NK-92 treated with Interleukin-12 subunit alpha and Interleukin-12 subunit beta, amount 100 ng/mL, for 24 hours (cell line): ENCODE measurements around the gene PIK3CD.
A peak's percentile ranks its signal among the peaks of the same experiment; 100 is the strongest.
"Not testable (repeated sequence)": the region's sequence is repeated elsewhere in the genome, so short reads cannot be mapped to it uniquely, and the experiment has no call there.

ENCODE experiments used
- DNase-seq: peaks from one replicate; lab custom pipeline; 2025; lab: John Stamatoyannopoulos, UW

Gene PIK3CD

GRCh38 chr1:9621032-9621431 is 30.5 kb upstream of the PIK3CD start:
- DNase-seq = no peak

- no peak for DNase-seq
Observed at GRCh38 chr1:9624081-9624480, 27.4 kb upstream of the PIK3CD start.

- not testable (repeated sequence) for DNase-seq
Observed at GRCh38 chr1:9625030-9625429, 26.5 kb upstream of the PIK3CD start.

GRCh38 chr1:9626201-9626608 is 25.3 kb upstream of the PIK3CD start:
- no peak for DNase-seq

DNA sequence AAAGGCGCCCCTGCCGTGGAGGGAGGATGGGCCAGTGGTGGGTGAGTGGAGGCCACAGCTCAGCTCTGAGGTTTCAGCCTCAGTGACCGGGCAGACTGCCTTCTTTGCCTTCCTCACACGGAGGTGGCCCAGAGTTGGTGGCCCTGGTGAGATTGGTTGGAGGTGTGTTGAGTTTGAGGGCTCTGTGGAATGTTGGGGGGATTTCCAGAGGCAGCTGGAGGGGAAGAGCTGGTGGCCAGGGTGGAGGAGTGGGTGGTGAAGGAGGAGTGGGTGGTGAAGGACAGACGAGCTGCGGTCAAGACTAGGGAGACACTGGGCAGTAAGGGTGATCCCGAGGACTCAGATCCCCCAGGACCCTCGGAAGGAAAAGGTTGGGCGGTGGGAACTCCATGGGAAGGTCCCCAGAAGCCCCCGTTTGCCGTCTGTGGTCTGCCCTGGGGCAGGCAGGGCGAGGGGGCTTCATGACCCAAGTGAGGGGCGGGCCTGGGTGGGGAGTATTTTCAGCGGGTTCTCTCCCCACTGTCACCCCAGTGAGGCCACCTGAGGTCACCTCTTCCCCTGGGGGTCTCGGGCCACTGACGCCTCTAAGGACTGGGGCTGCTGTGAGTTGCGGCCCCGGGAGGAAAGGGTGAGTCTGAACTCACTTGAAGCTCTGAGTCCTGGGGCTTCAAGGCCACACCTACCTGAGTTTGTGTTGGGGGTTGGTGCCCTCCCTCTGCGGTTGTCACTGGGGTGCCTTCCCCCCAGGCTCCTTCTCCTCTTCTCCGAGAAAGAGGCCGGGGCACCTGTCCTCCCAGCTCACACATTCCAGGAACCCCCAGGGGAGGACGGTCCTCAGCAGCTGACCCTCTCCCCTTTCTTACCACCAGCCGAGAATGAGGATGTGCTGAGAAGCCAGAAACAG is 22.7 kb upstream of the PIK3CD start:
- DNase-seq = peak; percentile 82

- peak; percentile 83 for DNase-seq
Observed at GRCh38 chr1:9629445-9630201, 21.9 kb upstream of the PIK3CD start.

- DNase-seq = peak; percentile 48
Observed at GRCh38 chr1:9630331-9631111, 21.0 kb upstream of the PIK3CD start.

DNA sequence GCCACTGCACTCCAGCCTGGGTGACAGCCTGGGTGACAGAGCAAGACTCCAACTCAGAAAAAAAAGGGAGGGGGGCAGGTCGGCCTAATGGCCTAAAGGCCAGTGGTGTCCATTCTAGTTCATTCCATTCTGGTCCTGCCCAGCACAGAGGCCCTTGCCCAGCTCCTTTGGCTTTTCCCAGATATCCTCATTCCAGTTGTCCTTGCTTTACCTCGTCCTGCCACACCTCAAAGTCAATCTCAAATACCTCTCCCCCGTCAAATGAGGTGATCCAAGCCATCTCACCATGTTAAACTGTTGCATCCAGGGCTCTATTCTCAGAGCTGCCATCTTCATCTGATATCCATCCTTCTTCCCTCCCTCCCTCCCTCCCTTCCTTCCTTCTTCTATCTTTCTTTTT is 19.9 kb upstream of the PIK3CD start:
- DNase-seq = no peak

DNA sequence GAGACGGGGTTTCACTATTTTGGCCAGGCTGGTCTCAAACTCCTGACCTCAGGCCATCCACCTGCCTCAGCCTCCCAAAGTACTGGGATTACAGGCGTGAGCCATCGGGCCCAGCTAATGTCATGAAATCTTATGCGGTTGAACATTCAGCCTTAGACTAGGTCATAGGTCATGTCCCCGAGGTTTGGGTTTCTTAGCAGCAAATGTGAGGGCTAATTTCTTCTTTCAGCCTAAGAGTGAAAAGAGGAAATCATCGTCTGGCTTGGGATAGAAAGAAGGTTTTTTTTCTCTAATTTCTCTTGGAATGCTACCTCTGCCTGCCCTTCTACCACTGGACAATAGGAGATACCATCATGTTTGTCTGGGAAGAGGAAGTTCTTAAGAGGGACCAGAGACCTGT is 18.0 kb upstream of the PIK3CD start:
- DNase-seq = no peak

DNA sequence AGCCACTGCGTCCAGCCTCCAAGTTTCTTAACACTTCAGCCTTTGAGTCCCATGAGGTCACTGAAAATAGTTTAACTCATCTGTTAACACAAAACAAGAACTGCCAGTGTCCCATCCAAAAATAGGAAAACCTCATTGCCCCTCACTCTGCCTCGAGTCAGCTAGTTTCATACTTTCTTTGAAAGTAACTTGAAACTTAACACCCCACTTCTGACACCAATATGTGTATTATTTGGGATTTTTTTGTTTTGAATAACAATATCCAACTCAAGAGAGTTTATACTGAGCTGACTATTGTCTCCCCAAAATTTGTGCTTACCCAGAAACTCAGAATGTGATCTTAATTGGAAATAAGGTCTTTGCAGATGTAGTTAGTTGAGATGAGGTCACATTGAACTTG is 16.9 kb upstream of the PIK3CD start:
- DNase-seq = no peak

- DNase-seq = no peak
Observed at GRCh38 chr1:9639227-9639626, 12.3 kb upstream of the PIK3CD start.

DNA sequence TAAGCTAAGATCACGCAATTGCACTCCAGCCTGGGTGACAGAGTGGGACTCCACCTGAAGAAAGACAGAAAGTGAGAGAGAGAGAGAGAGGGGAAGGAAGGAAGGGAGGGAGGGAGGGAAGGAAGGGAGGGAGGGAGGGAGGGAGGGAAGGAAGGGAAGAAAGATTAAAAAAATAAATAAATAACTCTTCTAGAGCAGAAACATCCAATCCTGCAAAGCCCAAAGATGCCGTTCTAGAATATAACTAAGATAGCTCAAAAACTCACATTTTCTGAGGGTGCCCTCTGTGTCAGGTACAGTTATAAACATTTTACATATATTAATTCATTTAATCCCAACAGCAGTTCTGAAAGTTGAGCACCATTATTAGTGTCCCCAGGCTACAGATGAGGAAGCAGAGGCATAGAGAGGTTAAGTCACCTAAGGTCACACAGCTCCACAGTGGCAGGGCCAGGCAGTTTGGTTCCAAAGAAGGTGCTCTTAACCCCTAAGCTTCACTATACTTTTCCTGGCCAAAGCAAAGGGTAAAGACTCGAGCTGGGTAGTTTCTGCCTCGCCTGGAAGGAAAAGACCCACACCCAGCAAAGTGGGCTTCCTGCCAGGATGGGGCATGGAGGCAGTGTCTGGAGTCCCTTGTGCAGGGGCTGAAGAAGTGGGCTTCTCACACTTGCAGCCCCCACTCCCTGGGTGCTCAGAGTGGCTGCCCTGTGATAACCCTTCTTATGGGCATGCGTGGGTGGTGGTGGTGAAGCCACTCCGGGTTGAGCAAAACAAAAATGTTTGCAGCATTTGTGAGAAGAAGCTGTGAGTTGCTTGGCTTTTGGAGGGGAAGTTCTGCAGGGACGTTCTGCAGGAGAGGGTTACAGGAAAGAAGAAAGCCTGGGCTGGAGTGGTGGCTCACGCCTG is 7.9 kb upstream of the PIK3CD start:
- DNase-seq = no peak

- no peak for DNase-seq
Observed at GRCh38 chr1:9646037-9646436, 5.5 kb upstream of the PIK3CD start.

DNA sequence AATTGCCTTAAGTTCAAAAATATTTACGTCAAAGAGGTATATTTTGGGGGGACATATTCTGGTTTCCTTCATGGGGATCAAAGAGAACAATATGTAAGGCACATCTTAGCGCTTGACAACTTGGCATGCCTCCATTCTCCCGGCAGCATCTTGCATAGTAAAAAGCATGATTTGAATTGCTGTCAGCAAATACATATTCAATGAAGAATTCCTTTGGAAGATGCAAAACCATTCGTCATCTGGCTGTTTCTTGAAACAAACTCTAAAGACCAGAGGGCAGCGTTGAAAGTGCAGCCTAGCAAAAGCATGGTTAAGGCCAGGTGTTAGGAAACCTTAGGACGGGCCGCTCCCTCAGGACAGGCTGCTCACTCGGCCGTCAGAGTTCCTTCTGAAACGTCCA is 3.4 kb upstream of the PIK3CD start:
- DNase-seq = no peak

DNA sequence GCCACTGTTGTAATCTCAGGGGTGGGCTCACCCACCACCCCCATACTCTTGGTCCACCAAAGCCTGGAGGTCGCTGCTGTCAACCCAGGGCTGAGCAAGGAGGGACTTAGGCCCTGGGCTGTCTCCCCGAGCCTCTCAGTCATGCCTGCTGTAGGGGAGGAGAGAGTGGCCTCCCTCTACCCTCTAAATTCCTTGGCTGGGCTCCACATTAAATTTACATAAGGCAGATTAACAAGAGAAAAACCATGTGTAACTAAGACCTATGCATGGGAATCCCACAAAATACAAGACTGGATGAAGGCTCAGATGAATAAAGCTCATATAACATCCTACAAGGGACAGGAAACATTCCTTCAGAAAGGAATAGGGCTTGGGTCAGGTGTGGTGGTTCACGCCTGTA is 1.8 kb upstream of the PIK3CD start:
- DNase-seq = no peak

DNA sequence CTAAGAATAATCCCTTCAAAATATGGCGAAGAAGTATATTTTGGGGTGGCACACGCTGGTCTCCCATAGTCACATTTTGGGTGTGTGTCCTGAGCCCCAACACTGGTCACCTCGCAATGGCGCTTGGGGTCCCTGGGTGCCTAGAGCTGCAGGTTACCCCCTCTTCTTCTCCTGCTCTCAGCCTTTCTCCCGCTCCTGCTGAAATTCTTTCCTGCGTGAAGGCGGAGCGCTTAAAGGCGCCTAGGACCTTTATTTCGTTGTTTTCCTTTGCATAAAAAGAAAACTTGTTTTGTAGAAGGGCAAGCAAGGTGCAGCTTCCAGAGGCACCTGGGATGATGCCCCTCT is 339 bp upstream of the PIK3CD start:
- no peak for DNase-seq

GRCh38 chr1:9652379-9653209 is 1.1 kb downstream of the PIK3CD start:
- peak; percentile 59 for DNase-seq

- no peak for DNase-seq
Observed at GRCh38 chr1:9653210-9653490, 1.6 kb downstream of the PIK3CD start.

DNA sequence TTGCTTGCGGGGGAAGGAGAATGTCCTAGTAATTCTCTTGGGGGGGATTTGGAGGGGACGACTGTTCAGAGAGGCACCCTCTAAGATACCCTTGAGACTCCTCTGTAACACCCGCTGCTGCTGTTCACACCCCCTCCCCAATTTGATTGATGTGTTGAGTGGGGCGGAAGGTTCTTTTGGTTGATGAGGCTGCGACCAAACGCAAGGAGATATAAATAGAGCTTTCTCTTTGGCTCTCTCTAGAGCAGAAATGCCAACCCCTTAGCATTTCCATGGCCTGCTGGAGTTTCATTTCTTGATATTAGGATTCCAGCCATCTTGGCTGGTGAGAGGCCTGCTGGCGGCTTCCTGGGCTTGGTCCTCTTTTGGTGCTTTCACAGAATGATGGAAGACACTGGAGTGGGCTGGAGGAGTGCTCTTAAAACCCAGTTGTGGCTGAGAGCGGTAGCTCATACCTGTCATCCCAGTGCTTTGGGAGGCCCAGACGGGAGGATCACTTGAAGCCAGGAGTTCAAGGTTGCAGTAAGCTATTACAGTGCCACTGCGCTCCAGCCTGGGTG is 2.0 kb downstream of the PIK3CD start:
- no peak for DNase-seq

- no peak for DNase-seq
Observed at GRCh38 chr1:9654051-9654833, 2.7 kb downstream of the PIK3CD start.
